RKO (cell line): Measurements from ENCODE around the gene PPM1B.
"Not testable (repeated sequence)": the region's sequence is repeated elsewhere in the genome, so short reads cannot be mapped to it uniquely, and the experiment has no call there.

ENCODE experiments used
- DNase-seq: peaks from one replicate; pipeline ENCODE4 v3.0.0-alpha.2; 2016; ENCODE audit warnings: low spot score

The PPM1B gene

GRCh38 chr2:44163777-44164176 is 4.9 kb upstream of the PPM1B start:
- DNase-seq: no peak

- DNase-seq: no peak
Observed at GRCh38 chr2:44164617-44165016, 4.1 kb upstream of the PPM1B start.

GRCh38 chr2:44166096-44166495 is 2.6 kb upstream of the PPM1B start:
- DNase-seq: no peak

- DNase-seq: peak; percentile 5
Observed at GRCh38 chr2:44167311-44167907, 1.3 kb upstream of the PPM1B start.

GRCh38 chr2:44167908-44168680 is 581 bp upstream of the PPM1B start:
- peak; percentile 100 for DNase-seq

- DNase-seq: peak; percentile 84
Observed at GRCh38 chr2:44169155-44169898, 652 bp downstream of the PPM1B start.

- DNase-seq: peak; percentile 54
Observed at GRCh38 chr2:44170311-44170717, 1.6 kb downstream of the PPM1B start.

- peak; percentile 89 for DNase-seq
Observed at GRCh38 chr2:44171018-44171417, 2.3 kb downstream of the PPM1B start.

GRCh38 chr2:44171442-44171841 is 2.8 kb downstream of the PPM1B start:
- not testable (repeated sequence) for DNase-seq

- no peak for DNase-seq
Observed at GRCh38 chr2:44172576-44172975, 3.9 kb downstream of the PPM1B start.

GRCh38 chr2:44178950-44179349 is 10.3 kb downstream of the PPM1B start:
- no peak for DNase-seq

GRCh38 chr2:44181648-44182047 is 13.0 kb downstream of the PPM1B start:
- DNase-seq: no peak

- no peak for DNase-seq
Observed at GRCh38 chr2:44184106-44184505, 15.4 kb downstream of the PPM1B start.

GRCh38 chr2:44186810-44187209 is 18.1 kb downstream of the PPM1B start:
- DNase-seq: no peak

GRCh38 chr2:44187251-44187650 is 18.6 kb downstream of the PPM1B start:
- no peak for DNase-seq

- DNase-seq: no peak
Observed at GRCh38 chr2:44188696-44189095, 20.0 kb downstream of the PPM1B start.

GRCh38 chr2:44189104-44189503 is 20.4 kb downstream of the PPM1B start:
- no peak for DNase-seq

GRCh38 chr2:44190526-44190925 is 21.9 kb downstream of the PPM1B start:
- no peak for DNase-seq

GRCh38 chr2:44191739-44192138 is 23.1 kb downstream of the PPM1B start:
- DNase-seq: no peak

GRCh38 chr2:44192646-44193045 is 24.0 kb downstream of the PPM1B start:
- no peak for DNase-seq

GRCh38 chr2:44195714-44196113 is 27.0 kb downstream of the PPM1B start:
- no peak for DNase-seq

- no peak for DNase-seq
Observed at GRCh38 chr2:44197816-44198215, 29.1 kb downstream of the PPM1B start.

GRCh38 chr2:44200011-44200410 is 31.3 kb downstream of the PPM1B start:
- no peak for DNase-seq
